H9 (cell line): Measurements from ENCODE around the gene SIK2. TPM values are rescaled to one million over a fixed set of nuclear protein-coding genes. Genes with fewer than 3 reads are reported as not detected.
A peak's percentile ranks its signal among the peaks of the same experiment; 100 is the strongest.

Experiments
- DNase-seq: peaks from one replicate; pipeline ENCODE4 v3.0.0-alpha.2; 2017
- H2AFZ ChIP-seq: one replicate; pipeline ENCODE4 v1.6.1; 2013; ENCODE audit warnings: mild to moderate bottlenecking, low read length, control low read depth, moderate library complexity
- H2AK5ac ChIP-seq: 2 replicates; pipeline ENCODE4 v1.6.1; 2013; ENCODE audit warnings: low read length, control low read depth, mixed read lengths; ENCODE audit not compliant: insufficient read length
- H2BK120ac ChIP-seq: one replicate; pipeline ENCODE4 v1.6.1; 2013; ENCODE audit warnings: low read depth, mild to moderate bottlenecking, low read length, control low read depth, inconsistent platforms; ENCODE audit not compliant: poor library complexity, severe bottlenecking
- H2BK12ac ChIP-seq: 2 replicates; pipeline ENCODE4 v1.6.1; 2013; ENCODE audit warnings: low read length, control low read depth, mixed read lengths, low read depth; ENCODE audit not compliant: insufficient read length
- H2BK15ac ChIP-seq: 2 replicates; pipeline ENCODE4 v1.6.1; 2013; ENCODE audit warnings: low read depth, low read length, control low read depth
- H2BK20ac ChIP-seq: one replicate; pipeline ENCODE4 v1.6.1; 2013; ENCODE audit warnings: low read depth, mild to moderate bottlenecking, low read length, control low read depth, inconsistent platforms; ENCODE audit not compliant: poor library complexity, severe bottlenecking
- H2BK5ac ChIP-seq: 2 replicates; pipeline ENCODE4 v1.6.1; 2013; ENCODE audit warnings: low read length, control low read depth, mixed read lengths; ENCODE audit not compliant: insufficient read length
- H3K14ac ChIP-seq: 2 replicates; pipeline ENCODE4 v1.6.1; 2013; ENCODE audit warnings: low read length, control low read depth; ENCODE audit not compliant: insufficient read depth
- H3K18ac ChIP-seq: 2 replicates; pipeline ENCODE4 v1.6.1; 2013; ENCODE audit warnings: low read depth, mild to moderate bottlenecking, mixed read lengths, low read length, control low read depth; ENCODE audit not compliant: insufficient read length
- H3K23ac ChIP-seq: 2 replicates; pipeline ENCODE4 v1.6.1; 2013; ENCODE audit warnings: low read length, control low read depth, mixed read lengths, low read depth; ENCODE audit not compliant: insufficient read length
- H3K23me2 ChIP-seq: 2 replicates; pipeline ENCODE4 v1.6.1; 2013; ENCODE audit warnings: low read depth, mild to moderate bottlenecking, mixed read lengths, low read length, control low read depth; ENCODE audit not compliant: insufficient read length, poor library complexity, severe bottlenecking
- H3K27ac ChIP-seq: 2 replicates; pipeline ENCODE4 v1.5.1; 2013; ENCODE audit warnings: low read length, control low read depth, mixed read lengths, low read depth; ENCODE audit not compliant: insufficient read length
- H3K27me3 ChIP-seq: 2 replicates; pipeline ENCODE4 v1.6.1; 2013; ENCODE audit warnings: low read length, control low read depth, inconsistent platforms; ENCODE audit not compliant: insufficient read depth
- H3K4ac ChIP-seq: 2 replicates; pipeline ENCODE4 v1.6.1; 2013; ENCODE audit warnings: low read depth, mild to moderate bottlenecking, control low read depth, inconsistent platforms, low read length, moderate library complexity
- H3K4me1 ChIP-seq: 2 replicates; pipeline ENCODE4 v1.6.1; 2013; ENCODE audit warnings: low read length, control low read depth, inconsistent platforms; ENCODE audit not compliant: insufficient read depth
- H3K4me2 ChIP-seq: 2 replicates; pipeline ENCODE4 v1.6.1; 2013; ENCODE audit warnings: low read length, control low read depth, mixed read lengths; ENCODE audit not compliant: insufficient read length, insufficient read depth
- H3K56ac ChIP-seq: 2 replicates; pipeline ENCODE4 v1.6.1; 2013; ENCODE audit warnings: low read depth, mild to moderate bottlenecking, mixed read lengths, low read length, control low read depth; ENCODE audit not compliant: insufficient read length
- H3K79me1 ChIP-seq: 2 replicates; pipeline ENCODE4 v1.6.1; 2013; ENCODE audit warnings: low read depth, mild to moderate bottlenecking, moderate library complexity, low read length, control low read depth, inconsistent platforms; ENCODE audit not compliant: insufficient read depth, poor library complexity, severe bottlenecking
- H3K79me2 ChIP-seq: 2 replicates; pipeline ENCODE4 v1.6.1; 2013; ENCODE audit warnings: low read length, control low read depth, inconsistent platforms; ENCODE audit not compliant: insufficient read depth
- H3K9ac ChIP-seq: 2 replicates; pipeline ENCODE4 v1.6.1; 2013; ENCODE audit warnings: low read length, control low read depth, mixed read lengths; ENCODE audit not compliant: insufficient read length; ENCODE audit errors: extremely low read depth
- H3K9me3 ChIP-seq: one replicate; pipeline ENCODE4 v1.6.1; 2013; ENCODE audit warnings: low read depth, low read length, inconsistent platforms; ENCODE audit not compliant: control insufficient read depth
- H3T11ph ChIP-seq: one replicate; pipeline ENCODE4 v1.6.1; 2013; ENCODE audit warnings: mild to moderate bottlenecking, low read length, control low read depth, inconsistent platforms
- H4K20me1 ChIP-seq: one replicate; pipeline ENCODE4 v1.6.1; 2013; ENCODE audit not compliant: control insufficient read depth, insufficient read length, insufficient read depth
- H4K5ac ChIP-seq: 2 replicates; pipeline ENCODE4 v1.6.1; 2013; ENCODE audit warnings: low read depth, mild to moderate bottlenecking, mixed read lengths, low read length, control low read depth; ENCODE audit not compliant: insufficient read length
- H4K8ac ChIP-seq: replicated peaks from 2 replicates; pipeline ENCODE4 v1.6.1; 2013; ENCODE audit warnings: low read length, control low read depth, mixed read lengths, low read depth; ENCODE audit not compliant: insufficient read length
- H4K91ac ChIP-seq: 2 replicates; pipeline ENCODE4 v1.6.1; 2013; ENCODE audit warnings: low read depth, mild to moderate bottlenecking, moderate library complexity, mixed read lengths, low read length, control low read depth; ENCODE audit not compliant: insufficient read length
- H3K27ac Mint-ChIP-seq, 3 experiments: 2 replicates in 2 of 3; 3 replicates in 1 of 3; pipeline ENCODE4 v1.8.0; 2020 to 2021; ENCODE audit warnings: mixed read lengths in 3 of 3, mild to moderate bottlenecking in 1 of 3, moderate library complexity in 1 of 3
- H3K27me3 Mint-ChIP-seq: 2 replicates; pipeline ENCODE4 v1.8.0; 2021; ENCODE audit warnings: low read depth, mild to moderate bottlenecking, moderate library complexity, mixed read lengths
- H3K36me3 Mint-ChIP-seq, 3 experiments: 2 replicates in 2 of 3; 3 replicates in 1 of 3; pipeline ENCODE4 v1.8.0; 2020 to 2021; ENCODE audit warnings: low read depth in 3 of 3, mixed read lengths in 3 of 3; ENCODE audit not compliant: insufficient read depth in 1 of 3
- H3K4me1 Mint-ChIP-seq, 2 experiments: 2 replicates each; pipeline ENCODE4 v1.8.0; 2020; ENCODE audit warnings: mixed read lengths in 2 of 2
- H3K4me3 Mint-ChIP-seq, 2 experiments: 2 replicates in 1 of 2; 3 replicates in 1 of 2; pipeline ENCODE4 v1.8.0; 2020 to 2021; ENCODE audit warnings: mild to moderate bottlenecking in 2 of 2, mixed read lengths in 2 of 2, moderate library complexity in 1 of 2
- H3K9me3 Mint-ChIP-seq, 2 experiments: 2 replicates in 1 of 2; 3 replicates in 1 of 2; pipeline ENCODE4 v1.8.0; 2020; ENCODE audit warnings: mild to moderate bottlenecking in 2 of 2, mixed read lengths in 2 of 2, moderate library complexity in 1 of 2
- CTCF ChIP-seq: fragments of 200-600 bp; sonication (generic); conservative IDR thresholded peaks from 3 replicates; pipeline ENCODE4 v1.8.0; 2021; ENCODE audit warnings: antibody characterized with exemption, mild to moderate bottlenecking
- WGBS: extraction: QIAGEN DNeasy Blood & Tissue Kit; methylation state at CpG from one replicate; pipeline ENCODE4 v1.1.7; 2013; ENCODE audit warnings: missing lambda C conversion rate, low lambda C conversion rate, mixed read lengths; ENCODE audit not compliant: insufficient read length; ENCODE audit errors: extremely low coverage; 5-methylcytosine and 5-hydroxymethylcytosine counted together
- total RNA-seq: library from RNA; stranded (reverse); gene quantifications from 2 replicates; pipeline ENCODE4 v1.2.1, GENCODE V29; 2021

The SIK2 gene
- total RNA-seq, 1 experiment from 2014 or later, result 7.5 TPM

- Histone ChIP-seq H4K5ac (no peak overlapping the region), H2BK120ac (peak overlapping the region; percentile 69), H3K27ac (no peak overlapping the region), H4K20me1 (no peaks in the 10 kb centered on the region), H3K9me3 (no peaks in the 10 kb centered on the region), H3K18ac (no peak overlapping the region), H3K23ac (no peak overlapping the region), H2BK5ac (no peak overlapping the region), H3K4ac (no peak overlapping the region), H3K23me2 (no peaks in the 10 kb centered on the region), H2BK12ac (no peak overlapping the region), H4K8ac (no peak overlapping the region), H3K14ac (no peak overlapping the region), H2BK15ac (no peak overlapping the region), H3K9ac (no peak overlapping the region), H3K27me3 (no peaks in the 10 kb centered on the region; the same call in 1 of the 2 replicates), H3K79me1 (no peaks in the 10 kb centered on the region), H3K4me1 (peaks cover 3% of the 10 kb centered on the region; the same call in 1 of the 2 replicates), H3K4me2 (no peak overlapping the region), H3K56ac (no peak overlapping the region), H2BK20ac (no peak overlapping the region), H3T11ph (no peak overlapping the region), H3K79me2 (no peaks in the 10 kb centered on the region), H4K91ac (no peak overlapping the region), H2AFZ (no peak overlapping the region), H2AK5ac (no peak overlapping the region)
- H3K9me3 Mint-ChIP-seq, result peaks cover 3 to 4% of the 10 kb centered on the region in 2 experiments; a peak in 4 of 5 replicates
- H3K27me3 Mint-ChIP-seq, result peaks cover 1% of the 10 kb centered on the region; the same call in 1 of the 2 replicates
- H3K36me3 Mint-ChIP-seq, result no peaks in the 10 kb centered on the region
- no CpG with 5 or more reads among the region's 1 CpG for WGBS
- H3K27ac Mint-ChIP-seq, result no peak overlapping the region
- DNase-seq, result no peak
- no peak overlapping the region for H3K4me3 Mint-ChIP-seq
- H3K4me1 Mint-ChIP-seq, result peaks cover 7 to 11% of the 10 kb centered on the region in 2 experiments
- TF ChIP-seq CTCF, result peak; percentile 78
Observed at GRCh38 chr11:111586388-111586831, 15.8 kb upstream of the SIK2 start.
